ENCODE results near the gene ACTR3.

Gene ACTR3

GRCh38 chr2:113966832-113967231 is 76.9 kb downstream of the ACTR3 start:
- DNase-seq (ENCODE audit: low read depth) = no peak

- DNase-seq (ENCODE audit: low read depth) = no peak
Observed at GRCh38 chr2:113967272-113967671, 77.4 kb downstream of the ACTR3 start.

DNA sequence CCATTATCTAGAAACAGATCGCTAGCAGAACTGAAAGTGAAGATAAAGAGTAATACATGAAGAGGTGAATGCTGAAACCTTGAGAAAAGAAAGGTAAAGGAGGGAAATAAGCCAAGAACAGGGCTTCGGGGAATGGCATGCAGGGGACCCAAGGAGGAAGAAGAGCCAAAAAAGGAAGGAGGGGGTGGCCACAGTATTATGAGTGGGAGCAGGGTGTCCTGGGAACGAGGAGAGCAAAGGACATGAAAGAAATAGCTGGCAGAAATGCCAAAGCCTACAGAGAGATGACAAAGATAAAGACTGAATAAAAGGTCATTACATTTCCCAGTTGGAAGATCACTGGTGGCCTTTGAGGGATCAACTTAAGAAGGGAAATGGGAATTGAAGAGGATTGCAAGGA is 82.9 kb downstream of the ACTR3 start:
- DNase-seq (ENCODE audit: low read depth) = no peak

DNA sequence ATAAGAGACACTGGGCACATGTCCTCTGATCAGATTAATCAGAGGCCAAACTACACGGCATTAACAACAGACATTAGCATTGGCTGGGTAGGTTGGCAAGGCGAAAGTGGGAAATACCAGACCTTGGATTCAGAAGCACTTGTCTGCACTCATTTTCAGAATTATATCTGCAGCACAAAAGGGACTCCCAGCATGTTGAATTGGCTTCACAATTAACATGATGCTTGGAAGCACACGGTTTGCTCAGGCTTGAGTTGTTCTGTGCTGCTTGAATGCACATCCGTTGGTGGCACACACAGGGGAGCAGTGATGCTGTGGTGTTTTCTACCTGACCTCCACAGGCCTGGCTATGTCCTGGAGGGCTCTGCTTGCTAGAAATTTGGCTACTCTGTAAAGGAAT is 83.9 kb downstream of the ACTR3 start:
- no peak for DNase-seq (ENCODE audit: low read depth)

GRCh38 chr2:113974727-113975126 is 84.8 kb downstream of the ACTR3 start:
- no peak for DNase-seq (ENCODE audit: low read depth)

DNA sequence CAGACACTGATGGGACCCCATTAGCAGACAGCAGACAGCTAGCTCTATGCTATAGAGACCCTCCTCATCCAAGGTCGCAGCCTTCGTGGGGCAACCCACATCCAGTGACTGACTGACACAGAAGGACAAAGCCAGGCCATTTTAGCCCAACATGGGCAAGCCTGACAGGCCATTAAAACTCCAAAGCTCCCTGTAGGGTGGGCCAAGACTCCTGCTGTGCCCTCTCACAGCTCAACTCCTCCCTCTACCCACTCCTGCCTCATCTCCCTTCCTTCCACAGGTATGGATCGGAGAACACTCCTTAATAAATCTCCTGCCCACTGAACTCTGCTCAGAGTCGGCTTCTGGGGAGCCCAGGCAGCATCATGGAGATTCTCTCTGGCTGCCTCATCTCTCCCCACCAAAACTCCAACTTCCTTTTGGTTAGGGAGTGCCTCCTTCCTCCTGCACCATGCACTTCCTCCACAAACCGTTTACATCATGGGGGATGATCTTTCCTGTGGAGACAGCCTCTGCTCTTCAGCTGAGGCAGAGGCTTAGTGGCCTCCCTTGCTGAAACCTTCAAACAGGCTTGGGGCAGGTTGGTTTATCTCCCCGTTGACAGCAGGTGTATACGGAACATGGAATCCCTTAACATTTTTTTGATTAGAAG is 86.5 kb downstream of the ACTR3 start:
- no peak for DNase-seq (ENCODE audit: low read depth)

DNA sequence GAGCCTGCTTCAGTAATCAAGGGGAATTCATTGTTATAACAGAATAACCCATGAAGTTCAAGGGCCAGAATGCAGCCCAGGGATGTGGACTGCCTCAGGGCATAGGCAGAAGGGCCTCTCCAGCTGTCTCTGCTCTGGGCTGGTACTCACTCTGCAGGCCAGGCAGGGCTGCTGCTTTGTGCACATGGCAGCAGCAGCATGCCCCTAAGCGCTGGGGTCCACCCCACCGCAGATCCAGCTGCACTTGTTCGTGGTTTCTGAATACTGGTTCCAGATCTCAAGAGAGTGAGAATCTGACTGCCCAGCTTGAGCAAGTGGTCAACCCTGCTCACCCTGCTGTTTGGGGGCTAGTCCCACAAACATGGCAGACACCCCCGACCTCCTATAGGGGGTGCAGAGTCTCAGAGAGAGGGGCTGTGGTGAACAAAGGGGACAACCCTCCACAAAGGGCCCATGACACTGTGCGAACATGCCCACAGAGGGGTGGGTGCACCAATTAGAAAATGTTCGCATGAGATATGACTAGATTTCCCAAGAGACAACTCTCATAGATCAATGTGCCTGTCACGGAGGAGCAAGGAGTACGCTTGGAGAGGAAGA is 87.3 kb downstream of the ACTR3 start:
- DNase-seq (ENCODE audit: low read depth) = no peak

- no peak for DNase-seq (ENCODE audit: low read depth)
Observed at GRCh38 chr2:113977660-113978523, 88.0 kb downstream of the ACTR3 start.

DNA sequence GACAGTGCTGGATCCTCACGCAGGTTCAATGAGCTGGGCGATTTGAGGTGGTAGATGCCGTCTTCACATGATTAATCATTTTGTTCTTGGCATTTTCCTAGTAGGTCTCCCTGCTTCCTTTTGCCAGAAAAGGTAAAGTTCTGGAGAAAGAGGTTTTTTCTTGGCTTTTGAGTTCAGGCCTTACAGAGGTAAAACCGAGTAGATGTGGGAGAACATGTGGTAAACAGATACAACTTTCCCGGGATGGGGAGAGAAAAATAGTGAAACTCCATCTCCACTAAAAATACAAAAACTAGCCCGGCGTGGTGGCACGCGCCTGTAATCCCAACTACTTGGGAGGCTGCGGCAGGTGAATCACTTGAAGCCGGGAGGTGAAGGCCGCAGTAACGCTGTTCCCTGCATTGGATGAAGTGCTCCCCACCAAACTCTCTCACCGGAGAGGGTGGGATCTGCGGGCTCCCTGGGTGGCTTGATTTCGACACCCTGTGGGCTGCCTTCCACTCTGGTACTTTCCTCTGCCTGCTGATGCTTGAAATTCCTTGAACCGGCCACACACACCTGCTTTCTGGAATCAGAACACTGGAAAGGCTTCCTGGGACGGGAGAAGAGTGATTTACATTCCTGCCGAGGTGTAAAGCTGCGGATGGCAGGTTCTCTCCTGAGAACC is 88.8 kb downstream of the ACTR3 start:
- DNase-seq (ENCODE audit: low read depth) = no peak

- peak; percentile 16 for DNase-seq (ENCODE audit: low read depth)
Observed at GRCh38 chr2:113979191-113980128, 89.6 kb downstream of the ACTR3 start.

- no peak for DNase-seq (ENCODE audit: low read depth)
Observed at GRCh38 chr2:113980946-113981345, 91.1 kb downstream of the ACTR3 start.

DNA sequence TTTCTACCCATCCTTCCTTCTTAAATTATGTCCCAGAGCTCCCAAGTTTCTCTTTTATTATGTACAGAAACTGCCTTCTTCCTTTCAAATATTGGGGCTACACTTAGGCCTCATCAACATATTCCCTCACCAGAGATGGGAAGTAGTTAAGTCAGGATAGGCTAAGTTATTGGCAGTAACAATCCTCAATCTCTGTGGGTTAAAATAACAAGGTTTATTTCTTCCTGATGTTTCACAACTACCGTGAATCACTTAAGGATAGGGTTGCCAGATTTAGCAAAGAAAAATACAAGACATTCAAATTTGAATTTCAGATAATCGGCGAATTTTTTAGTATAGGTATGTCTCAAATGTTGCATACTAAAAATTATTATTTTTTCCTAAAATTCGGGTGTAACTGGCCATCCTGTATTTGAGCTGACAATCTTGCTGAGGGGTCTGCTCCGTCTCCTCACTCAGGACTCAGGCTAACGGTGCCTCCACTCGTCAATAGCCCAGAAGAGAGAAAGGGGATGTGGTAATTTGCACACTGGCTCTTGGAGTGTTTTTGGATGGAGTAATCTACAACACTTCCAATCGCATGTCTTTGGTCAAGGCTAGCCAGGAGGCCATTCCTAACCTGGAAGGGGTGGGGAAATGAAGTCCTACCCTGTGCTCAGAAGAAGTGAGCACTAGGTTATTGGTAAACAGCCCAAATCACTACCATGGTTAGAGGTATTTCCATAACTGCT is 91.7 kb downstream of the ACTR3 start:
- no peak for DNase-seq (ENCODE audit: low read depth)

- DNase-seq (ENCODE audit: low read depth) = no peak
Observed at GRCh38 chr2:113985554-113986397, 95.9 kb downstream of the ACTR3 start.

DNA sequence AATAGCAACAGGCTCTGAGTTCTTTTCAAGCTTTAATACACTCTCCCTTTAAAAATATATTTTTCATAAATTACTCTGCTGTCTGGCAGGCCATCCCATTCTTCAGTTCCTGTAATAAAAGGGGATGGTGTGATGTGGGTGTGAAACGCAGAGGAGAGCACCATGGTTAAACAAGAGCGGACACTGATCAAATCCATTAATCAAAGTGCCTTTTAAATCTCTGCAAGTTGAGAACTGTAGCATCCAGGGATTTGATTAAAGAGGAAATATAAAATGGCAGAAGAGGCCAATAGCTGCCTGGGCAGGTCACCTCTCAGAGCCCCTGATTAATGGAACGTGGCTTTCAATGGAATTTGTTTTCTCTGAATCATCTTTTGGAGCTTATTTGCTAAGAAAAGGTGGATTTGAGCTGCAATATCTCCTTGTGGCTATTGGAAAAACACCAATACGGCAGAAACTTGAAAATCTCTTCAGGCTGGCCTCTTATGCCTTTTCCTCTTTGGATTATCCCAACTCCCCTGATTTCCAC is 96.9 kb downstream of the ACTR3 start:
- no peak for DNase-seq (ENCODE audit: low read depth)

DNA sequence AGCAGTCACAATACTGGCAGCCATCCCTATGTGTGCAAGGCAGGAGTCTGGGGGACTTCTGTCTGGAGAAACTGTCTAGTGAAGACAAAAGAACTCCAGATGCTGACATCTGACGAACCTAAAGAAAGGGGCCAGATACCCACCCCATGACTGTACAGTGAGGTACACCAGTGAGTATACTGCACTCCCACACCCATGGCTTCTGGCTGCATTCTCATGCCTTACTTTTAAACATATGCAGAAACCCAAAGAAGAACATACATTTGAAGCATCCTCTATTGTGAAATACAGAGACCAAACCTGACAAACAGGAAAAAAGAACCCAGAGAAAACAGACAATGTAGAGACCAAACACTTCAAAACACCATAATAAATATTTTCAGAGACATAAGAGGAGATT is 102.2 kb downstream of the ACTR3 start:
- no peak for DNase-seq (ENCODE audit: low read depth)

DNA sequence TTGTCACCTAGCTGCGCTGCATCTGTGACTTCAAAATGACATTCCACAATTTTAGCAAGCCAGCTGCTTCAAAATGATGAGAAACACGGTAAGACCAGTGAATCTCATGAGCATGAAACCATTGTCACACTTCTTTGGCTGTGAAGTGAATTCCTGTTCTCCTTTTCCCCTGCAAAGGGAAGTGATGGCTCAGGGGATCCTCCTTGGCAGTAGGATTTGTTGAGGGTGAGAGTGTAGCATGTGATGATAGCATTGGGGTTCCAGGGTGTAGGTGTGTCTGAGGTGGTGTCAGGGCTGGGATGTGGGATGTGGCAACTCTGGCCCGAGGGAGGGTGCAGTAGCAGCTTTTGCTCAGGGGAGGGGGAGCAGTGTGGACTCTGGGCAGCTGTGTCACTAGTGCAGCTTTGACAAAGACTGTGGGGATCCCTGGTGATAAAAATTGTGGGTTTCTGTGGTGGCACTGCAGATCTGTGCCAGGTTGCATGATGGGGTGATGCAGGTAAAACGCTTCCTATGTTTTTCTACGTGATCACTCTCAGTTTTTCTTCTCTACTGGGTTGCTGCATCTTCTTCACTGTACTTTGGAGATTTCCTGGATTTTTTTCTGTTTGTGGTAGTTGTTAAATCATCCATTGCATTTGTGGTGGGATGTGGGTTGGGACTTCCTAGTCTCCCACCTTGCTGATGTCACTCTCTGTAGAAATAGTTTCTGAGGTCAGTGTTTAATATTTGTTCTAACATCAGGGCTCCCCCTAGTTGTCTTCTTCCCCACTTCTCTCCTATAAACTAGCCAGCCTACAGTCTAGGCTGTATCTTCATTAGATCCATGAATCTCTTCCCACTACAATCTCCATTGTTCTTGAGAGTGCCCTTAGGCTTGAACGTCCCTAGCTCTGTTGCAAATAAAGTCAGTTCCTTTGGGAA is 107.0 kb downstream of the ACTR3 start:
- DNase-seq (ENCODE audit: low read depth) = no peak

- DNase-seq (ENCODE audit: low read depth) = no peak
Observed at GRCh38 chr2:114001152-114001551, 111.3 kb downstream of the ACTR3 start.

GRCh38 chr2:114001937-114002336 is 112.0 kb downstream of the ACTR3 start:
- DNase-seq (ENCODE audit: low read depth) = no peak

Data from stimulated activated CD4-positive, alpha-beta T cell treated with anti-CD3 and anti-CD28 coated beads, Interleukin-2, amount 100 ng/mL, for 4 hours (primary cell).